GM12891 (cell line): ENCODE measurements around the gene OSBPL5.
A peak's percentile ranks its signal among the peaks of the same experiment; 100 is the strongest.

Source experiments
- DNase-seq: peaks from one replicate; pipeline ENCODE4 v3.0.0; 2011; ENCODE audit warnings: low spot score; ENCODE audit not compliant: insufficient read length
- FAIRE-seq: peaks from 2 replicates; lab custom pipeline; 2011; peaks lifted over from hg19 to GRCh38; lab: Jason Lieb, UNC
- PAX5 ChIP-seq: IDR thresholded peaks from 2 replicates; pipeline ENCODE4 v1.6.1; 2011; ENCODE audit warnings: low read length, moderate library complexity, mild to moderate bottlenecking; ENCODE audit not compliant: insufficient read depth, severe bottlenecking
- POLR2A ChIP-seq: IDR thresholded peaks from 2 replicates; pipeline ENCODE4 v1.6.1; 2011; ENCODE audit warnings: low read depth, low read length, control low read depth
- POLR2AphosphoS5 ChIP-seq: IDR thresholded peaks from 2 replicates; pipeline ENCODE4 v1.6.1; 2011; ENCODE audit warnings: low read depth, low read length, control low read depth
- POU2F2 ChIP-seq: IDR thresholded peaks from 2 replicates; pipeline ENCODE4 v1.6.1; 2011; ENCODE audit warnings: low read depth, mild to moderate bottlenecking, control low read depth, low read length, moderate library complexity
- SPI1 ChIP-seq: IDR thresholded peaks from 2 replicates; pipeline ENCODE4 v1.6.1; 2011; ENCODE audit warnings: low read depth, low read length, control low read depth
- TAF1 ChIP-seq: IDR thresholded peaks from 2 replicates; pipeline ENCODE4 v1.6.1; 2011; ENCODE audit warnings: low read depth, low read length, control low read depth

Gene OSBPL5

DNA sequence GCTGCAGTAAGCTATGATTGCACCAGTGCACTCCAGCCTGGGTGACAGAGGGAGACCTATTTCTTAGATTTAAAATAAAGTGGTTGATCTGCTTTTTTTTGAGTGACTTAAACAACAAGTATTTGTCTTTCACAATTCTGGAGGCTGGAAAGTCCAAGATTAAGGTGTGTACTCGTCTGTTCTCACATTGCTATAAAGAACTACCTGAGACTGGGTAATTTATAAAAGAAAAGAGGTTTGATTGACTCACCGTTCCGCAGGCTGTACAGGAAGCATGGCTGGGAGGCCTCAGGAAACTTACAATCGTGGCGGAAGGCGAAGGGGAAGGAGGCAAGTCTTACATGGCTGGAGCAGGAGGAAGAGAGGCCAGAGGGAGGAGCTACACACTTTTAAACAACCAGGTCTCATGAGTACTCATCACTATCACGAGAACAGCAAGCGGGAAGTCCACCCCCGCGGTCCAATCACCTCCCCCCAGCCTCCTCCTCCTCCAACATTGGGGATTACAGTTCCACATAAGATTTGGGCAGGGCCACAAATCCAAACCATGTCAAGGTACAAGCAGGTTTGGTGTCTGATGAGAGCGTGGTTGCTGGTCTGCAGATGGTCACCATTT, 19.7 kb upstream of the OSBPL5 start:
- no peak for TF ChIP-seq POLR2A
- TF ChIP-seq TAF1: no peak
- FAIRE-seq (no peak), DNase-seq (no peak)

- DNase-seq (no peak), FAIRE-seq (no peak)
- TF ChIP-seq POLR2A (no peak), POU2F2 (no peak), POLR2AphosphoS5 (no peak), TAF1 (no peak), SPI1 (no peak), PAX5 (no peak)
Measured at GRCh38 chr11:3183523-3183922, 18.4 kb upstream of the OSBPL5 start.

DNA sequence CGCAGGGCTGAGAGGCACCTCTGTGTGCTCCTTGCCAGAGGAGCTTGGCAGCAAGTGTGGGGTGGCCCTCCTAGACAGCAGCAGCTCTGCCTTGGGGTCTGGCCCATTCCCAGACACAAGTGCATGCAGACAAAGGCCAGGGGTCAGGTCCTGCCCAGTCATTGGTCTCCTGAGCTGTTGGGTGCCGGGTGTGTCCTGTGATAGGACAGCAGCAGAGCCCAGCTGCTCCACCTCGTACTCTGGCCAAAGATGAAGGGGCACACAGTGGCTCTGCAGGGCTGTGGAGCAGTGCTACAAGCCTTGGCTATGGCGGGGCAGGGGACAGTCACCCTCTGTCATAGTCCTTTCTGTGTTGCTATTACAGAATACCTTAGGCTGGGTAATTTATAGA, 17.3 kb upstream of the OSBPL5 start:
- DNase-seq: no peak
- no peak for FAIRE-seq
- TF ChIP-seq TAF1 (no peak), POLR2AphosphoS5 (no peak), PAX5 (no peak), SPI1 (no peak), POU2F2 (no peak), POLR2A (no peak)

DNA sequence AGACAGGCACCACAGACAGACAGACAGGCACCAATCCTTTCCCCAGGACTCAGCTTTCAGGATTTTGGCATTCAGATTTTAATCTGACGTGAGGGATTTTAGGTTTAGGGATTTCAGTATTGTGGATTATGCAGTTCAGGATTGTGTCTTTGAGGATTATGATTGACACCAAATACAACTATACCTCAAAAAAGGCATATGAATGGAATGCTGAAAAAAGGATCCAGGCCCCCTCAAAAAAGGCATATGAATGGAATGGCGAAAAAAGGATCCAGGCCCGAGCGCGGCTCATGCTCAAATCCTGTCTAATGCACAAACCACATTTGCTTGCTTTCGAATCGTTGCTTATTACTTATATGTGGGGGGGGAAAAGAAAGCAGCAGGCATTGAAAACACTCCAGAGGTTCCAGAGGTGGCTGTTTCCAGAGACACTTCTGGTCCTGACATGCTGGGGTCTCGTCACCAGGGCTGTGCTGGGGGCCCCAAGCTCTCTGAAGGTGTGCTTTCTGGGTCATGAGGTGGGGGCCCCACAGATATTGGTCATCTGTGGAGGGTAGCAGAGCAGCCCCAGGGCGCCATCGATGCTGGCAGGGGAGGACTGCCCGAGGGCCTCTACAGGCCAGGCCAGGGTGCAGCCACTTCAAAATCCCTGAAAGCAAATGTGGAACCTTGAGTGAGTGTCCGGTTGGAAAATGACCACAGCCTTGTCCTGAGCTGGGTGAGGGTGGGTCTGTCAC, 16.8 kb upstream of the OSBPL5 start:
- FAIRE-seq (no peak), DNase-seq (no peak)
- TF ChIP-seq POLR2AphosphoS5 (no peak), PAX5 (no peak), POU2F2 (no peak), SPI1 (no peak), TAF1 (no peak), POLR2A (no peak)

DNA sequence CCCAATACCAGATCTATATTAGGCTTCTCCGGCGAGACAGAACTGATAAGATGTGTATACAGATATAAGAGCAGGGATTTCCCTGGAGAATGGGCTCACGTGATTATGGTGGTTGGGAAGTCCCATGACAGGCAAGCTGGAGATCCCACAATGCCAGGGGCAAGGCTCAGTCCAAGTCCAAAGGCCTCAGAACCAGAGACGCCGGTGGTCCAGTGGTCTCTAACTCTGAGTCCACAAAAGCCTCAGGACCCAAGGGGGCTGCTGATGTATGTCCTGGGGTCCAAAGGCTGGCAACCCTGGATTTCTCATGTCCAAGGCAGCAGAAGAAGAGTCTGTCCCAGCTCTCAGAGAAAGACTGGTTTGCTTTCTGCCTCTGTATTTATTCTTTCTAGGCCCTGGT, 15.8 kb upstream of the OSBPL5 start:
- no peak for FAIRE-seq
- no peak for DNase-seq

GRCh38 chr11:3178349-3178748, 13.2 kb upstream of the OSBPL5 start:
- DNase-seq (no peak), FAIRE-seq (no peak)
- no peak for TF ChIP-seq POLR2A
- TF ChIP-seq TAF1: no peak

More for the DNA sequence above, 15.8 kb upstream of the OSBPL5 start:
- no peak for TF ChIP-seq TAF1
- no peak for TF ChIP-seq SPI1
- no peak for TF ChIP-seq PAX5
- no peak for TF ChIP-seq POLR2A
- TF ChIP-seq POU2F2: no peak
- no peak for TF ChIP-seq POLR2AphosphoS5

DNA sequence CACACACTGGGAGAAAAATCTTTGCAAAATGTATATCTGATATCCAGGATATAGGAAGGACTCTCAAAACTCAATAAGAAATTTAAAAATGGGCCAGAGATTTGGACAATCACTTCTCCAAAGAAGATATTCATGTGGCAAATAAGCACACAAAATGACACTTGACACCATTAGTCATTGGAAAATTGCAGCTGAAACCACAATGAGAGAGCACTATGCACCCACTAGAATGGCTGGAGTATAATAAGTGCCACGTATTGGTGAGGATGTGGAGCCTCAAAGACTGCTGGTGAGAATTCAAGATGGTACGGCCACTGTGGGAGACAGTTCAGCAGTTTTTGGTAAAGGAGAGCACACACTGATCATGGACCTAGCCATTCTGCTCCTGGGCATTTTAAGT, 12.8 kb upstream of the OSBPL5 start:
- no peak for DNase-seq
- TF ChIP-seq POLR2AphosphoS5: no peak
- no peak for TF ChIP-seq PAX5
- no peak for TF ChIP-seq POU2F2
- TF ChIP-seq POLR2A: no peak
- no peak for TF ChIP-seq SPI1
- no peak for TF ChIP-seq TAF1
- no peak for FAIRE-seq

DNA sequence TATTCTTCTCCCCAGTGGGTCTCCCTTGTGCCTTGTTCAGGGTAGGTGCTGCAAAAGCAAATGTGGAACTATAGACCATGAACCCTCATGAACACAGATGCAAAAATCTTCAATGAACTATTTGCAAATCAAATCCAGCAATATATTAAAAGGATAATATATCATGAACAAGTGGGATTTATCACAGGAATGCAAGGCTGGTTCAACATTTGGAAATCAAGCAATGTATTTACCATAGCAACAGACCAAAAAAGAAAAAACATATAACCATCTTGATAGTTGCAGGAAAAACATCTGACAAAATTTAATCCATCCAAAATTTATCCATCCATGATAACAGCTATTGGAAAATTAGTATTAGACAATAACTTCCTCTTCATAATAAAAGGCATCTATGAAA, 11.4 kb upstream of the OSBPL5 start:
- DNase-seq (no peak), FAIRE-seq (no peak)
- TF ChIP-seq POU2F2 (no peak), SPI1 (no peak), POLR2AphosphoS5 (no peak), PAX5 (no peak), TAF1 (no peak), POLR2A (no peak)

GRCh38 chr11:3175194-3175593, 10.1 kb upstream of the OSBPL5 start:
- TF ChIP-seq TAF1 (no peak), SPI1 (no peak), POLR2A (no peak), POU2F2 (no peak), POLR2AphosphoS5 (no peak), PAX5 (no peak)
- DNase-seq: no peak
- FAIRE-seq: no peak

DNA sequence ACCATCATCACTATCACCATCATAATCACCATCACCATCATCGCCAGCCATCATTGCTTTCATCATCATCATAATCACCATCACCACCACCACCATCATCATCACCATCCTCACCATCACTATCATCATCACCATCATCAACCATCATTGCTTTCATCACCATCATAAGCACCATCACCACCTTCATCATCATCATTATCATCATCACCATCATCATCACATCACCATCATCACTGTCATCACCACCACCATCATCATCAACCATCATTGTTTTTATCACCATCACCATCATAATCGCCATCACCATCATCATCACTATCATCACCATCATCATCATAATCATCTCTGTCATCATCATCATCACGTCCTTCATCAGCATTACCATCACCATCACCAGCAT, 9.3 kb upstream of the OSBPL5 start:
- peak; percentile 82 for FAIRE-seq
- no peak for TF ChIP-seq SPI1
- TF ChIP-seq POU2F2: no peak
- no peak for TF ChIP-seq POLR2A
- TF ChIP-seq POLR2AphosphoS5: no peak
- TF ChIP-seq PAX5: no peak
- TF ChIP-seq TAF1: no peak
- no peak for DNase-seq

DNA sequence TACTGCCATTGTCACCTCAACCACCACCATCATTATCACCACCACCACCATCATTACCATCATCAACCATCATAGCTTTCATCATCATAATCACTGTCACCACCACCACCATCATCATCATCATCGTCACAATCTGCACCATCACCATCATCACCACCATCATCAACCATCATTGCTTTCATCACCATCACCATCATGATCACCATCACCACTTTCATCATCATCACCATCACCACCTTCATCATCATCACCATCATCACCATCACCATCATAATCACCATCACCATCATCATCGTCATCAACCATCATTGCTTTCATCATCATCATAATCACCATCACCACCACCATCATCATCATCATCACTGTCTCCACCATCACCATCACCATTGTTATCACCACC, 8.7 kb upstream of the OSBPL5 start:
- TF ChIP-seq POLR2A: no peak
- TF ChIP-seq TAF1: no peak
- TF ChIP-seq POLR2AphosphoS5: no peak
- TF ChIP-seq SPI1: no peak
- TF ChIP-seq POU2F2: no peak
- no peak for TF ChIP-seq PAX5
- peak; percentile 81 for FAIRE-seq
- DNase-seq: no peak
